ENCODE data around the gene VAV2.
A peak's percentile ranks its signal among the peaks of the same experiment; 100 is the strongest.

The VAV2 gene

GRCh38 chr9:133810556-133811195, 181.4 kb downstream of the VAV2 start:
- DNase-seq, result no peak

- DNase-seq, result no peak
Measured at GRCh38 chr9:133809335-133809734, 182.8 kb downstream of the VAV2 start.

- DNase-seq, result no peak
Measured at GRCh38 chr9:133807818-133808217, 184.3 kb downstream of the VAV2 start.

- no peak for DNase-seq
Measured at GRCh38 chr9:133807037-133807436, 185.1 kb downstream of the VAV2 start.

GRCh38 chr9:133806623-133807010, 185.5 kb downstream of the VAV2 start:
- no peak for DNase-seq

- no peak for DNase-seq
Measured at GRCh38 chr9:133805876-133806622, 186.1 kb downstream of the VAV2 start.

- DNase-seq, result no peak
Measured at GRCh38 chr9:133804199-133804598, 187.9 kb downstream of the VAV2 start.

GRCh38 chr9:133803745-133804144, 188.4 kb downstream of the VAV2 start:
- DNase-seq, result no peak

- no peak for DNase-seq
Measured at GRCh38 chr9:133803028-133803585, 189.0 kb downstream of the VAV2 start.

GRCh38 chr9:133801739-133802138, 190.4 kb downstream of the VAV2 start:
- no peak for DNase-seq

- DNase-seq, result no peak
Measured at GRCh38 chr9:133800266-133800665, 191.9 kb downstream of the VAV2 start.

- DNase-seq, result no peak
Measured at GRCh38 chr9:133799716-133800115, 192.4 kb downstream of the VAV2 start.

GRCh38 chr9:133799106-133799505, 193.0 kb downstream of the VAV2 start:
- DNase-seq, result no peak

GRCh38 chr9:133798160-133798559, 194.0 kb downstream of the VAV2 start:
- no peak for DNase-seq

GRCh38 chr9:133797406-133798105, 194.6 kb downstream of the VAV2 start:
- no peak for DNase-seq

- DNase-seq, result no peak
Measured at GRCh38 chr9:133796562-133796961, 195.6 kb downstream of the VAV2 start.

- no peak for DNase-seq
Measured at GRCh38 chr9:133795049-133795448, 197.1 kb downstream of the VAV2 start.

GRCh38 chr9:133794016-133794760, 197.9 kb downstream of the VAV2 start:
- no peak for DNase-seq

- no peak for DNase-seq
Measured at GRCh38 chr9:133793471-133793870, 198.7 kb downstream of the VAV2 start.

GRCh38 chr9:133792721-133793470, 199.2 kb downstream of the VAV2 start:
- peak; percentile 25 to 38 for DNase-seq

GRCh38 chr9:133791735-133792649, 200.1 kb downstream of the VAV2 start:
- no peak for DNase-seq
